ENCODE data around the gene ASB8. TPM values are rescaled to one million over a fixed set of nuclear protein-coding genes. Genes with fewer than 3 reads are reported as not detected.
"Not testable (repeated sequence)": the region's sequence is repeated elsewhere in the genome, so short reads cannot be mapped to it uniquely, and the experiment has no call there.

ASB8 gene
- total RNA-seq, 3 donors from 2014 or later (not counting 1 experiment from before 2014, with no cell fraction given), result 62.9 to 73.8 (median 71.3) TPM

DNA sequence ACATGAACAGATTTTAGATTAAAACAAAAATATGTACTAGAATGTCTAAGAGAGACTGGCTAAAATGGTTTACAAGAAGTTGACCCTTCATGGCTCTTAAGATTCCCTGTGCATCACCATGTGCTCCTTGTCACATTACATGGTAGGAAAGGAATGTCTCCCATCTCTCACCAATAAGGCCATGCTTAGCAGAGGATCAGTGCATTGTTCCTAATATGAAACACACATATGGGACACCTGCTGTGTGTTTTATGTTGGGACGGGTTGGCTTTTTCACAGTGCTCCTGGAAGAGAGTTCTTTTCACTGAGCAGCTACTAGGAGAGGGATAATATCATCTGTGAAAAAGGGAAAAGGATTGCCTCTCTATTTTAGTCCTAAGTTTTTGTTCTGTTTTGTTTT lies 28.5 kb downstream of the ASB8 start:
- WGBS (ENCODE audit: insufficient coverage), result 100% methylated on average over 1 of the region's 1 CpG
- no peaks in the 10 kb centered on the region for H3K36me3 ChIP-seq (ENCODE audit: control insufficient read depth, insufficient read depth, low read length)

GRCh38 chr12:48126953-48127630 lies 30.2 kb downstream of the ASB8 start:
- ATAC-seq (no peak), DNase-seq (peak in 1 of 2 donors; percentile 13)
- no peaks in the 10 kb centered on the region for H3K4me1 ChIP-seq (ENCODE audit: control insufficient read depth, insufficient read depth, low read length)
- no peaks in the 10 kb centered on the region for H3K27me3 ChIP-seq (ENCODE audit: control insufficient read depth, insufficient read depth, low read length)
- H3K4me3 ChIP-seq (ENCODE audit: low read length), result no peak overlapping the region
- WGBS (ENCODE audit: insufficient coverage), result 98% methylated on average over 2 of the region's 2 CpGs
- intact Hi-C loops (cut with micrococcal nuclease), result no loop called here
- no peaks in the 10 kb centered on the region for H3K36me3 ChIP-seq (ENCODE audit: control insufficient read depth, insufficient read depth, low read length)
- H3K36me3 Mint-ChIP-seq, result no peaks in the 10 kb centered on the region
- no peaks in the 10 kb centered on the region for H3K9me3 Mint-ChIP-seq
- no peaks in the 10 kb centered on the region for H3K27me3 Mint-ChIP-seq (ENCODE audit: low read depth in 2 of 2)
- no peaks in the 10 kb centered on the region for H3K9me3 ChIP-seq (ENCODE audit: control insufficient read depth, insufficient read depth, low read length)
- no peak overlapping the region for H3K27ac Mint-ChIP-seq
- no peak overlapping the region for H3K27ac ChIP-seq (ENCODE audit: low read length)
- no peak for TF ChIP-seq CTCF (IDR thresholded peaks at IDR 0.05)
- no peak overlapping the region for H3K4me3 Mint-ChIP-seq
- no peaks in the 10 kb centered on the region for H3K4me1 Mint-ChIP-seq

More for the DNA sequence above, 28.5 kb downstream of the ASB8 start:
- DNase-seq (no peak), ATAC-seq (no peak)
- H3K36me3 Mint-ChIP-seq, result no peaks in the 10 kb centered on the region
- Histone ChIP-seq H3K4me3 (ENCODE audit: low read length) (no peak overlapping the region), H3K4me1 (ENCODE audit: control insufficient read depth, insufficient read depth, low read length) (no peaks in the 10 kb centered on the region), H3K27ac (ENCODE audit: low read length) (no peak overlapping the region), H3K27me3 (ENCODE audit: control insufficient read depth, insufficient read depth, low read length) (no peaks in the 10 kb centered on the region), H3K9me3 (ENCODE audit: control insufficient read depth, insufficient read depth, low read length) (no peaks in the 10 kb centered on the region)
- no peak overlapping the region for H3K4me3 Mint-ChIP-seq
- H3K9me3 Mint-ChIP-seq, result no peaks in the 10 kb centered on the region
- H3K4me1 Mint-ChIP-seq, result no peaks in the 10 kb centered on the region
- intact Hi-C loops (cut with micrococcal nuclease), result no loop called here
- TF ChIP-seq CTCF (IDR thresholded peaks at IDR 0.05), result no peak
- H3K27me3 Mint-ChIP-seq (ENCODE audit: low read depth in 2 of 2), result no peaks in the 10 kb centered on the region
- no peak overlapping the region for H3K27ac Mint-ChIP-seq

DNA sequence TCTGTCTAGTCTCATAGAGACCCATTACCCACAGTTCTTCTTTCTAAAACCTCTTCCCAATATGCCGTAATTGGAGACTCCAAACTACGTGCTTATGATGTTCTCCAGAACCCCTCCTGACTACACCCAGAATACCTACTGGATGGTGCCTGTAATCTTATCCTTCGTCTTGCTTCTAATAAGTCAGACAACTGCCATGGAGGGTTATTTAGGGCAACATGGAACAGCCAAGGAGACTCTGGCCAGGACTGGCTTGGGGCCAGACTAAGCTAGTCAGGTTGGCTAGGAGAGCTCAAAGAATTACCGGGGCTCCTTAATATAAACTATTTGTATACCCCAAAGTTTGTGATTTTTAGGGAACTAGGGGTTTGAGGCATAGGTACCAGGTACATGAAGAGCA lies 31.3 kb downstream of the ASB8 start:
- ATAC-seq, result no peak
- Histone ChIP-seq H3K4me1 (ENCODE audit: control insufficient read depth, insufficient read depth, low read length) (no peaks in the 10 kb centered on the region), H3K27me3 (ENCODE audit: control insufficient read depth, insufficient read depth, low read length) (no peaks in the 10 kb centered on the region), H3K27ac (ENCODE audit: low read length) (no peak overlapping the region), H3K4me3 (ENCODE audit: low read length) (no peak overlapping the region), H3K9me3 (ENCODE audit: control insufficient read depth, insufficient read depth, low read length) (no peaks in the 10 kb centered on the region), H3K36me3 (ENCODE audit: control insufficient read depth, insufficient read depth, low read length) (no peaks in the 10 kb centered on the region)
- Mint-ChIP-seq H3K4me1 (no peaks in the 10 kb centered on the region), H3K4me3 (no peak overlapping the region), H3K27me3 (ENCODE audit: low read depth in 2 of 2) (no peaks in the 10 kb centered on the region), H3K27ac (no peak overlapping the region), H3K9me3 (no peaks in the 10 kb centered on the region), H3K36me3 (no peaks in the 10 kb centered on the region)
- DNase-seq, result no peak
- intact Hi-C loops (cut with micrococcal nuclease), result no loop called here
- 97% methylated on average over 3 of the region's 4 CpGs for WGBS (ENCODE audit: insufficient coverage)
- no peak for TF ChIP-seq CTCF (IDR thresholded peaks at IDR 0.05)

DNA sequence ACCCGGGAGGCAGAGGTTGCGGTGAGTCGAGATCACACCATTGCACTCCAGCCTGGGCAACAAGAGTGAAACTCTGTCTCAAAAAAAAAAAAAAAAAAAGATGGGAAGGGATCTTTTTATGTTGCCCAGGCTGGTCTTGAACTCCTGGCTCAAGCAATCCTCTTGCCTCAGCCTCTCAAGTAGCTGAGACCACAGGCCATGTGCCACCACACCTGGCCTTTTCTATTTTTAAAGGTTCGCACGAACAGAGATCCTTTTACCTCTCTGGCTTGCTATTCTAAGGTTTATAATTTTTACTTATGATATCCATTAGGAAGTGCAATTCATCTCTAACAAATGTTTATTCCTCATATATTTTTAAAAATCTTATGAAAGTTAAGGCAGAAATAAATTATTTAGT lies 31.8 kb downstream of the ASB8 start:
- H3K4me1 Mint-ChIP-seq; DNase-seq; H3K36me3 ChIP-seq (ENCODE audit: control insufficient read depth, insufficient read depth, low read length); H3K27ac ChIP-seq (ENCODE audit: low read length); H3K27me3 ChIP-seq (ENCODE audit: control insufficient read depth, insufficient read depth, low read length); H3K4me3 Mint-ChIP-seq; H3K4me1 ChIP-seq (ENCODE audit: control insufficient read depth, insufficient read depth, low read length); H3K9me3 Mint-ChIP-seq; H3K36me3 Mint-ChIP-seq; H3K27ac Mint-ChIP-seq; H3K27me3 Mint-ChIP-seq (ENCODE audit: low read depth in 2 of 2); ATAC-seq; intact Hi-C loops (cut with micrococcal nuclease); H3K4me3 ChIP-seq (ENCODE audit: low read length); H3K9me3 ChIP-seq (ENCODE audit: control insufficient read depth, insufficient read depth, low read length): not testable (repeated sequence)
- WGBS (ENCODE audit: insufficient coverage), result no CpG with 5 or more reads among the region's 5 CpGs

All from natural killer cell (primary cell).